HG02938 (cell line): ENCODE data around the gene SMIM23.

ENCODE experiments used
- ATAC-seq: cut with Tn5 transposase; IDR thresholded peaks from one replicate; pipeline ENCODE4 v1.9.1; 2021; ENCODE audit warnings: mild to moderate bottlenecking, moderate library complexity; ENCODE audit not compliant: unreplicated experiment

SMIM23 gene

DNA sequence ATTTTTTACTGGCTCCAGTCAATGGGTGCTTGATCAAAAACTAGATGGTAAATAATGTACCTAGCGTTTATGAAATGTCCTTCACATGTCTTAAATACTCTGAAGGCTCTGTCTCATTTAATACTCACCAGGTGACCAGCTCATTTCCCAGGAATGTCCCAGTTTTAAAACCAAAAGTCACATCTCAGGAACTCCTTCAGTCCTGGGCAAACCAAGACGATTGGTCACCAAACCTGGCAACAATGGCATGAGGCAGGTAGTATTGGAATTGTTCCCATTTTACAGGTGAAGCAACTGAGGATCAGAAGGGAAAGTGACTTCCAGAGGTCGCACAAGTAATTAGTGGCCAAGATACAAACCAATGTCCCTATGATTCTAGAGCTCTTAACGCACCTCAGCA is 27.7 kb downstream of the SMIM23 start:
- ATAC-seq, result no peak

DNA sequence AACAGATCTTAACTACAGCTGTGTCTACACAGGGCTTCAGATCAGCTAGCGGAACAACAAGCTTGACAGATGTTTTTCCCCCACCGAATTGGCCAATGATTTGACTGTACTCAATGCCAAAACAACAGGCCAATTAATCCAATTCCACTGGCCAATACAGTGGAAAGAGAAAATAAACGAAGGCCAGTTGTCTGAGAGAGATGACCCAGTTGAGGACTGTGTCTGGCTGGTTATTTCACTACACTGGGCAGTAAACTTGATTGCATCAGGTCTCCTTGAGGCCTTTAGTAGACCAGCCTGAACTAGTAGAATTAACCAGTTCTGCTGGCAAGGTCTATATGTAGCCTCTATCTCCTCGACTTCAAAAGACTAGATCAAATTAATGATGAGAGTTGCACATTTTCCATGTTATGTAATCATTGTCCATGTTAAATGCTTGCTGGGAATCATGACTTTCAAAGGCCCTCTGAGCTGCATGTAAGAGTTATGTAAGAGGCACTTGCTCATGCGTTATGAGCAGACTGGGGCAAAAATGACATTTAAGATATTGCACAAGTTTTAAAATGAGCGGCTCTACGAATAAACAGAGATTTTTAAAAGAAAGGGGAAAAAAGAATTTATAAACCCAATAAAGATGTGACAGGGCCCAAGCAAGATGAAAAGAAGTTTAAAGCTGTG is 28.3 kb downstream of the SMIM23 start:
- no peak for ATAC-seq

GRCh38 chr5:171816666-171817065 is 31.0 kb downstream of the SMIM23 start:
- ATAC-seq, result no peak

GRCh38 chr5:171820561-171820960 is 34.9 kb downstream of the SMIM23 start:
- ATAC-seq, result no peak

DNA sequence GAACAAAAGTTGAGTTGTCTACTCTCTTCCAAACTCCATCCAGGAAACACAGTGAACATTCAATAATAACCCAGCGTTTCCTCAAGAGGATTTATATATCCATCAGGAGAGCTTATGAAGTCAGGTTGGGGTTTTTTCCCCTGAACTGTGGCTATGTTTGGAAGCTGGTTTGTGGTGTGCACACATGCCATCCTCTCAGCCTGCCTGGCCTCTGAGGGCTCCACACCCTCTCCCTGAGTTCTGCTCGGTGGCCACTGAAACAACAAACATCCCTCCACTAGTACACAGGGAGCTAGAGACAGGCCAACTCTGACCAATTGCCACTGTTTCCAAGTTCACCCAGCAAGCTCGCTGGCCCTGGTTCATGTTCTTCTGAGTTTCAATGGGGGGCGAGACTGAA is 35.7 kb downstream of the SMIM23 start:
- ATAC-seq, result no peak

- no peak for ATAC-seq
Observed at GRCh38 chr5:171823269-171823668, 37.7 kb downstream of the SMIM23 start.

GRCh38 chr5:171825051-171825450 is 39.4 kb downstream of the SMIM23 start:
- ATAC-seq, result no peak

DNA sequence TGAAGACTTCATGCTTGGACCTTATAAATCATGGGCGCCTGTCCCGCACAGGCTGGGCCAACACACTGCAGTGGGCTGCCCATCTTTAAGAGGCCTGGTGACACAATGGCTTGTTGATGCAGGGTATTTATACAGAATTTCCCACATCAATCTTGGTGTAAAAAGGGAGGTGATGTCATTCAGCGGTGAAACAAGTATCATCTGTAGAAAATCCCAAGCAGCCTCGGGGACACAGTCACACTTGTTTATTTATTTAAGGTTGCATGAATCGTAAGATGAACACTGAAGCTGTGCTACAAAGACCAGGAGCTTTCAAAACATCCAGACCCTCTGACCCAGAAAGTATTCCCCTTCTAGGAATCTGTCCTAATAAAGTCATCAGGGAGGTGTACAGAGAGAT is 40.5 kb downstream of the SMIM23 start:
- ATAC-seq, result no peak

DNA sequence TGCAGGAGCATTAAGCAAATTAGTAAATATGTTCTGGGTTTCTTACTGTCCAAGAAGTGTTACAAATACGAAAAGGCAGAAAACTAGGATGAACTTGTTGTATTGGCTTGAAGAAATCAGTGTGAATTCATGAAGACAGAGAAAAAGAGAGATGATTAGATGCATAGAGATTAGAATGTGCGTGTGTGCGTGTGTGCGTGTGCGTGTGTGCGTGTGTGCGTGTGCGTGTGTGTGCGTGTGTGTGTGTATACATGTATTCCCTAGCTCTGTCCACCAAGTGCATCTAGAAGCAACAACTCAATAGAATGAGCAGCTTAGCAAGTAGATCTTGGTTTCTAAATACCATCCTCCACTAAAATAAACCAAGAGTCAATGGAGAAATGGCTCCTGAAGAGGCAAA is 41.5 kb downstream of the SMIM23 start:
- ATAC-seq, result no peak

DNA sequence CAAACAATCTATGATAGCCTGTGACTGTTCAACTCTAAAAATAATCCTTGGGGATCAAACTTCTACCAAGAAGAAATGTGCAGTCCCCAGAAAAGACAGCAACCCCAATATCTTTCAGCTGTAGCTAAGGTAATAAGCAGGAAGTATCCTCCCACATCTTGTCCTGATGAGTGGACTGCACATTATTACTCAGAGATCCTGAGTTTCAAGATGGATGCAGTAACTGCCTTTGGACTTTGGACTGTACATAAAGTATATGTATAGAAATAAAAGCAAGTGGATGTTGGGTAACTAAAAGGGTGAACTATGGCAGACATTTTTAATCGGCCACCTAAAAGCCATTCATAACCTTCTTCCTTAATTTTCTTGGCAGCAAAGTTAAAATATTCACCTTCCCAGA is 45.1 kb downstream of the SMIM23 start:
- no peak for ATAC-seq

GRCh38 chr5:171832775-171833174 is 47.2 kb downstream of the SMIM23 start:
- ATAC-seq, result no peak

DNA sequence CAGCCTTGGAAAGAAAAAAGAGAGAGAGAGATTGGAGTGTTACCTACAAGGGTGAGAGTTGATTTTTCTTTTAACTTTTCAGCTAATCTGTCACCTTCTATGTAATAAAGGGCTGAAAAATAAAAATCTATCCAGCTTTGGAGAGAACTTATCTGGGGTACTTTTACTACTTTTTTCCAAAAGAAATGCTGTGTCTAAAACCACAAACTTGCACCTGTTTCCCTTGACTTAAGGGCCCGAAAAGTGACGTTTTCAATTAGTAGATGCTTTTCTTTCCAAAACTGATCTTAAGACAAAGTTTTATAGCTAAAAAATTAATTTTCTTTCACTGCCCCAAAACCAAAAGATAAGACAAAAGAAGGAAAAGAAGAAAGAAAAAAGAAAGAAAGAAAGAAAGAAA is 48.8 kb downstream of the SMIM23 start:
- no peak for ATAC-seq

DNA sequence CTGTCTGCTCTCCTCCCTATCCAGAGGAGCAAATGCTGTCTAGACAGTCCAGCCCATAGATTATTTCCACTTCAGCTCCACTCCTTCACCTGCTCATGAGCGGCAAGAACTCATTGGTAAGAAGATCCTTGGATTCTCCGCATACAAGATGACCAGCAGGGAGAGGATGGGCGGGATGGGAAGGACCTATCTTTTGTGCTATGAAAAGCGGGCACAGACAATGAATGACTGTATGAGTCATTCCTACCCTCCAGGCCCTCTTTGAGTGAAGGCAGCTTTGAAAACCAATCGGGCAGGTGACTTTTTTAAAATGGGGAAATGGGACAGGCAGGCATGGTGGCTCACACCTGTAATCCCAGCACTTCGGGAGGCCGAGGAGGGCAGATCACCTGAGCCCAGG is 49.4 kb downstream of the SMIM23 start:
- ATAC-seq, result no peak

- ATAC-seq, result no peak
Observed at GRCh38 chr5:171837522-171837921, 51.9 kb downstream of the SMIM23 start.

- no peak for ATAC-seq
Observed at GRCh38 chr5:171838066-171838465, 52.4 kb downstream of the SMIM23 start.

DNA sequence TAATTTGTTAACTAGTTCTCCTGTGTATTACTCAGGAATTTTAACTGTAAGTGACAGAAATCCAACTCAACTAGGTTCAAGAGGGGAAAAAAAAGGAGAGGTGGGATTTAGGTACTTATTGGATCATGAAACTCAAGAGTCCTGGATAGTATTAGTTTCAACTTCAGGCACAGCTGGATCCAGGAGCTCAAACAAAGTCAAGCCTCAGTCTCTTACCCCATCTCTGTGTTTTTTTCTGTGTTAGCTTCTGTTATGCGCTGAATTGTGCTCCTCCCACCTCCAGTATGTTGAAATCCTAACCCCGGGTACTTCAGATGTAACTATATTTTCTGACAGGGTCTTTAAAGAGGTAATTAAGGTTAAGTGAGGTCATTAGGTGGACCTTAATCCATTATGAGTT is 53.5 kb downstream of the SMIM23 start:
- ATAC-seq, result no peak

GRCh38 chr5:171840066-171840465 is 54.4 kb downstream of the SMIM23 start:
- no peak for ATAC-seq
